GM21526 (cell line): ENCODE measurements around the gene SMCO1.
"Not testable (repeated sequence)": the region's sequence is repeated elsewhere in the genome, so short reads cannot be mapped to it uniquely, and the experiment has no call there.

ENCODE experiments used
- ATAC-seq: cut with Tn5 transposase; IDR thresholded peaks from one replicate; pipeline ENCODE4 v1.9.1; 2021; ENCODE audit warnings: moderate library complexity; ENCODE audit not compliant: unreplicated experiment, low FRiP score

The SMCO1 gene

DNA sequence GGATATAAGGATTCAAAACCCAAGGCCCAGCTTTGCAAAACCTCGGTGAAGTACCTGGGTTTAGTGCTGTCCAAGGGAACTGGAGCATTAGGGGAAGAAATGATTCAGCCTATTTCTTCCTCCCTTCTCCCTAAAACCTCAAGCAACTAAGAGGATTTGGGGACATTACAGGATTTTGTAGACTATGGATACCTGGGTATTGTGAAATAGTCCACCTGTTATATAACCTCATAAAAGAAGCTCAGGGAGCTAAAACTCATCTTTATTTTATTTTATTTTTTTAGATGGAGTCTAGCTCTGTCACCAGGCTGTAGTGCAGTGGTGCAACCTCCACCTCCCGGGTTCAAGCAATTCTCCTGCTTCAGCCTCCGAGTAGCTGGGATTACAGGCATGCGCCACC, 8.7 kb upstream of the SMCO1 start:
- ATAC-seq: no peak

DNA sequence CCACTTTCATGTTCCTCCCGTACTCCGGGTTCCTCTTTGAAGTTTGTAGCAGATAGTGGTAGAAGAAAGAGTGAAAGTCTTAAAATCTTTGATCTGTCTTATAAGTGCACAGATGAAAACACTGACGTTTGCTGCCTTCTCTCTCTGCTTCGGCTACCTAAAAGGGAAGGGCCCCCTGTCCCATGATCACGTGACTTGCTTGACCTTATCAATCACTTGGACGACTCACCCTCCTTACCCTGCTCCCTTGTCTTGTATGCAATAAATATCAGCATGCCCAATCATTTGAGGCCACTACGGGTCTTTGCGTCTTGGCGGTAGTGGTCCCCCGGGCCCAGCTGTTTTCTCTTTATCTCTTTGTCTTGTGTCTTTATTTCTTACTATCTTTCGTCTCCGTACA, 6.1 kb upstream of the SMCO1 start:
- not testable (repeated sequence) for ATAC-seq

DNA sequence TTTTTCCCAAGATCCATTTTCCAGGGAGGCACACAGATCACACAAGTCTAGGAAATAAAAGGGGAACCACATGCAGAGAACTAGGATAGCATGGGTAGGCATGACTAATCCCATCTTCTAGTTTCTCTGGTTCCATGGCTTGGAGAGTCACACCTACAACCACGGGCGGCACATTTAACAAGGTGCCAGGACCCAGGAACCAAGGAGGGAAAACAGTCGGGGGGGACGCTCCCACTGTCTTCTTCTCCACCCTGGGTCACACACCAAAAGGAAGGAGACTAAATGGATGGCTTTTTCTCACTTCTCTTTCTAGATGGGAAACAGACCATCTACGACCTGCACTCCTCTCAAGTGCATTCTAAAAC, 4.6 kb upstream of the SMCO1 start:
- ATAC-seq: no peak

DNA sequence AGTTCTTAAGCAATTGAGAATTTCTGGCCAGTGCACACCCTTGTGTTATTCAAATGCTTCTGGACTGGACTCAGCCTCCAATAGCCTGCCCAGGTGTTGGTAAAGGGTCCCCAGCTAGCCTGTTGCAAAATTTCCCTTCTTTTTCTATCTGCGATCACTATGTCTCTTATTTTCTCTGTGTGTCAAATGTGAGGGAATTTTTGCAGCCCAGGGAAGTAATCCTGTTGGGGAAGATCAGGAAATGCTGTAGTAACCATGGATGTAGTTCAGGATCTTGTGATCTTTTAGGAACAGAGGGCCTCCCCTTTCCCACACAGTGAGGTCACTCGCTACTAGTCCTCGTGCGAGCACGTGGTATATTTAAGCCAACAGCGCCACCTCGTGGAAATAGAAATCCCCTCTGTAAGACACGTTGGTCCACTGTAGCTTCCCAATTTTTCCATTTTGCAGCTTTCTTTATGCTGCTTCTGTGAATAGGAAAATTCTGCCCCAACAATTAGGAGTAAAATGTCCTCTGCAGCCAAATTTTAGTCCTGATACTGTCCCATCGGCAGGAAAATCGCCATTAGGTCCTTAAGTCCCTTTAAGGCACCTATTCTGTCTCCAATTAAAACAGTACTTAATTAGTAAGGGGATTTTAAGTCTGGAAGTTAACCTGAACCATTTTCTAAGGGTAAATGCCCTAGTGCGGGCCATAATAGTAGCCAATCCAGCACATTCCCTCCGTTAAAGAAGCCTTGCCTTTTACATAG, 4.0 kb upstream of the SMCO1 start:
- ATAC-seq: no peak

DNA sequence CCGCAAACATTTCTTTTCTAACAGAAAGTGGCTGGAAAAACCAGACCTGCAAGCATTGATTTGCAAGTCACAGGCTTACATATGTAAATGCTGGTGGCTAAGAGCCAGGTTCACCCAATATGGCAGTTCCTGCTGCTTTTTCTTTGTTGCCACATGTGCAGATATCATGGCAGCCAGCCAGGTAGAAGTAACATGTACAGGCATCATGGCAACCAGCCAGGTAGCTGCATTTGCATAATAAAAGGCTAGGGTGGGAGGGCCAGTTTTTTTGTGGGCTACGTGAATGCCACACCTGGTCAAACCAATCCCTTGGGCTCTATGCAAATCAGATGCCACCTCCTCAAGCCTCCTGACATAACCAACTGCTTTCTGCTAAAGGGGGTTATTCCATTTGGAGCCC, 2.8 kb upstream of the SMCO1 start:
- no peak for ATAC-seq

DNA sequence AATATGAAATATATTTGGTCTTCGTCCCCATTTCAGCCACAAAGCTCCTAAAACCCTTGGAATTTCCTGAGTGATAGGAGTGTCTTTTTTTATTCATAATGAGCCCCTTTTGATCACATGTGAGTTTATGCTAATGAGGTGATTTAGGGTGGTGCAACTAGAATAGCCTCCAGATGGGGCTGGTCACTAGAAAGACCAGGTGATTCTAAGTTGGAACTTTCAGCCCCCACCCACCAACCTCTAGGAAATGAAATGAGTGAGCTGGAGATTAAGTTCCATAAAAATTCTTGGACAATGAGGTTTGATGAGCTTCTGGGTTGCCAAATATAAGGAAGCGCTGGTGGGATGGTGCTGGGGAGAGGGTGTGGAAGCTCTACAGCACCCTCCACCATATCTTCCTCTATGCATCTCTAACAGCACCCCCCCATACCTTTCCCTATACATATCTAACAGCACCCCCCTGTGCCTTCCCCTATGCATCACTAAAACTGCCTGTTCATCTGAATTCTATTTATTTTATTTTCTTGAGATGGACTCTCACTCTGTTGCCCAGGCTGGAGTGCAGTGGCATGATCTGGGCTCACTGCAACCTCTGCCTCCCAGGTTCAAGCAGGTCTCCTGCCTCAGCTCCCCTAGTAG, 2.1 kb upstream of the SMCO1 start:
- no peak for ATAC-seq

DNA sequence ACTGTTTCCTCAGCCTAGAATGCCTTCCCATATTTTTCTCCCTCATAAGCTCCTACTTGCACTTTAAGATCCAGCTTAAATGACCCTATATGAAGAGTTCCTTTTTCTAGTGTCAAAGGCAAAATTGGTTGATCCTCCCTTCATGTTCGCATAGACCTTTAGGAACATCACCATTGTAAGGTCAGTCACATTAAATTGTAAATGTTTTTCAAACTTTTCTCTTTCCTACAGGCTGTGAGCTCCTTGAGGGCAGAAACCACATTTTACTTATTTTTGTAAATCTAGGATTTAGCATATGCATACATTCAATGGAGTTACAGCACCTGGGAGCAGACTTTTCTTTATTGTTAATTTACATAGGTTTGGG, 813 bp downstream of the SMCO1 start:
- no peak for ATAC-seq

DNA sequence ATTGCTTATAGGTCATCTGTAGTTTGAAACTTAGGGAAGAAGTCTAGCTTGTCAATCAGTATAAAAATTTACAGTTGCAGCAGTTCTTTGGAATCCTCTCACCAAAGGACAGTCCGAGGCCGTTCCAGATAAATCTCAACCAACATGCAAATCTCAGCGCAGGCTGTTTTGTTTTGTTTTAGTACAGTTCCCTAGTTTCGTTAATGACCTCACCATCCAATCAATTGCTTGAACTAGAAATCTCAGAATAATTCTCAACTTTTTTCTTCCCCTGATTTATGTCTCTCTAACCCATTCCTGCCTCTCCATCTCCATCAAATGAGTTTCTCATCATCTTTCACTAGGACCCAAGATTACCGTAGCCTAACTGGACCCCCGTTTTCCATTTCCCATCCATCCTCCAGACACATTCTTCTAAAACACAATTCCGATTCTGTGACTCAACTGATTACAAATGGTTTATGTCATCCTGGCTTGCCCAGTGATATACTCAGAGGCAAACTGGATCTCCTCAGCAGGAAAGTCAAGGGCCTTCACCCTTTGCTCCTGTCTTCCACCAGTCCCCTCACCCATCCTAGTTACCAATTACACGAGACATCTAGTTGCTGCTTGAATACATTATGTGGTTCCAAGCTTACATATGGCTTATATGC, 1.3 kb downstream of the SMCO1 start:
- no peak for ATAC-seq

DNA sequence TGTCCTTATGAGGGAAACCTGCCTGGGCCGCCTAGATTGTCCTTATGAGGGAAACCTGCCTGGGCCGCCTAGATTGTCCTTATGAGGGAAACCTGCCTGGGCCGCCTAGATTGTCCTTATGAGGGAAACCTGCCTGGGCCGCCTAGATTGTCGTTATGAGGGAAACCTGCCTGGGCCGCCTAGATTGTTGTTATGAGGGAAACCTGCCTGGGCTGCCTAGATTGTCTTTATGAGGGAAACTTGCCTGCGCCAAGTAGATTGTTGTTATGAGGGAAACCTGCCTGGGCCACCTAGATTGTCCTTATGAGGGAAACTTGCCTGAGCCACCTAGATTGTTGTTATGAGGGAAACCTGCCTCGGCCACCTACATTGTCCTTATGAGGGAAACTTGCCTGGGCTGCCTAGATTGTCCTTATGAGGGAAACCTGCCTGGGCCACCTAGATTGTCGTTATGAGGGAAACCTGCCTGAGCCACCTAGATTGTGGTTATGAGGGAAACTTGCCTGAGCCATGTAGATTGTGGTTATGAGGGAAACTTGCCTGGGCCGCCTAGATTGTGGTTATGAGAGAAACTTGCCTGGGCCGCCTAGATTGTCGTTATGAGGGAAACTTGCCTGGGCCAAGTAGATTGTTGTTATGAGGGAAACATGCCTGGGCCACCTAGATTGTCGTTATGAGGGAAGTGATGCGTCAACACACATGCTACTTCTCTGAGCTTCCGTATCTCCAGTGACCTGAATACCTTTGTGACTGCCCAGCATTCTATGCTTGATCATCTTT, 3.3 kb downstream of the SMCO1 start:
- ATAC-seq: not testable (repeated sequence)

DNA sequence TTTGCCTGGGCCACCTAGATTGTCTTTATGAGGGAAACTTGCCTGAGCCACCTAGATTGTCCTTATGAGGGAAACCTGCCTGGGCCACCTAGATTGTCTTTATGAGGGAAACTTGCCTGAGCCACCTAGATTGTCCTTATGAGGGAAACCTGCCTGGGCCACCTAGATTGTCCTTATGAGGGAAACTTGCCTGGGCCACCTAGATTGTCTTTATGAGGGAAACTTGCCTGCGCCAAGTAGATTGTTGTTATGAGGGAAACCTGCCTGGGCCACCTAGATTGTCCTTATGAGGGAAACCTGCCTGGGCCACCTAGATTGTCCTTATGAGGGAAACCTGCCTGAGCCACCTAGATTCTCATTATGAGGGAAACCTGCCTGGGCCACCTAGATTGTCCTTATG, 4.0 kb downstream of the SMCO1 start:
- not testable (repeated sequence) for ATAC-seq

DNA sequence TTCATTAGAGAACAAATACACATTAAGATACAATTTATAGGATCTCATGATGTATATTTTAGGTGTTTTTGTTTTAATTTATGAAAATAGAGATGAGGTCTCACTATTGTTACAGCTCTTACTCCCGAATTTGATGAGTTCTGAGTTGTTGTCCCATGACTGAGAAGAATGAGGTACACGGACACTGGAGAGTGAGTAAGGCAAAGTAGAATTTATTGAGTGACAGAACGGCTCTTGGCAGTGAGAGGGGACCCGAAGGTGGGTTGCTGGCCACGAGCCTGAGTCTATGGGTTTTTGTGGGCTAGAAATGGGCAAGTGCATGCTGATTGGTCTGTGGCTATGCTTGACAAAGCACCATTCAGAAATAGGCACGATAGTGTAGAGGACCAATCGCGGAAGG, 8.5 kb downstream of the SMCO1 start:
- no peak for ATAC-seq

DNA sequence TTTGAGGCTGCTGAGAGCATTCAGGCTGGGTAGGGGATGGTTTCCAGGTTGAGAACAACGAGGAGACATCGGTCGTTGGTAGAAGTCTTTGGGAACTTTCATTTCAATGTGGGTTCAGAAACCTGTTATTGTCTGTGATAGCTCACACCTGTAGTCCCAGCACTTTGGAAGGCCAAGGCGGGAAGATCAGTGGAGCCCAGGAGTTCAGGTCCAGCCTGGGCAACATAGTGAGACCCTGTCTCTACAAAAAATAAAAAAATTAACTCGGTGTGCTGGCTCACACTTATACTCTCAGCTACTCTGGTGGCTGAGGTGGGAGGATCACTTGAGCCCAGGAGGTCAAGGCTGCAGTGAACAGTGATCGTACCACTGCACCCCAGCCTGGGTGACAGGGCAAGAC, 10.6 kb downstream of the SMCO1 start:
- ATAC-seq: no peak

DNA sequence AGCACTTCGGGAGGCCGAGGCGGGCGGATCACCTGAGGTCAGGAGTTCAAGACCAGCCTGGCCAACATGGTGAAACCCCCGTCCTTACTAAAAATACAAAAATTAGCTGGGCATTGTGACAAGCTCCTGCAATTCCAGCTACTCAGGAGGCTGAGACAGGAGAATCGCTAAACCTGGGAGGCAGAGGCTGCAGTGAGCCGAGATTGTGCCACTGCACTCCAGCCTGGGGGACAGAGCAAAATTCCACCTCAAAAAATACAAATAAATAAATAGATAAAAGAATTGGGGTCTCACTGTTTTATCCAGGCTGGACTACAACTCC, 11.1 kb downstream of the SMCO1 start:
- ATAC-seq: not testable (repeated sequence)

DNA sequence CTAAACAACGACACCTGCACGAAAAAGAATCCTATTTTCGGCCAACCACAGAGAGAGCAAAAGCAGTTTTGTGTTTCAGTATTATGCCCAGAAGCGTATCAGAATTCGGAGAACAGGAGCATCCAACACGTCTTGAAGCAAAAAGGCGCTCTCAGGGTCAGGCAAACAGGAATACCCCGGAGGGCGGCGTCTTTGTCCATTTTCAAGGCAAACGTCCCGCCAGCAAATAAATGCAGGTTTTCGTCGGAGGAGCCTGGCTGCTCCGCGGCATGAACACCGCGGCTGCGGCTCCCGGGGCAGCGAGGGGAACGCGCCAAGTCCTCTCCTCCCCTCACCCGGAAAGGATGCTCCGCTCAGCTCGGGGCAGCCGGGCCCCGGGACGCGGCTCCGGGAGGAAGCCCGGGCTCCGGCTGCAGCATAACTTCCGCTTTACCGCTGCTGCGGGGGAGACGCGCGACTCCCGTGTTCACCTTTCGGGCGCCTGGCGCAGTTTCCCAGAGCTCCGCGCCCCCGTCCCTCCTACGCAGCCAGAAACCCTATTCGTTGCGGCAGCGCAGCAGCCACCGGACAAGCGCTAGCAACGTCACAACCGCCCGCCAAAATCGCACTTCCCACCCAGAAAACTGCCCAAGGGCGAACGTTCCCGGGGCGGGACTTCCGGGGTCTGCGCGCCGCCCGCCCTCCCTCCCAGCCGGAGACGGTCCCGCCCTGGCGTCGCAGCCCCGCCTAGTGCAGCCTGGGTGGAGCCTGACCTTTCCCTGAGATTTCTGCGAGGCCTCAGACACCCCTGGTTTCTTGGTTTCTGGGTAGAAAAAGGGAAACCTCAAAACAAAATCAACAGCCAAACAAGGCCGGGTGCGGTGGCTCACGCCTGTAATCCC, 11.7 kb downstream of the SMCO1 start, which contains the start of gene RNF168:
Gene RNF168 (minus strand): TSS at position 573 of the 881 bp plus-strand sequence. CDS start 595 bp downstream, outside the sequence.
- peak; percentile 74 for ATAC-seq

DNA sequence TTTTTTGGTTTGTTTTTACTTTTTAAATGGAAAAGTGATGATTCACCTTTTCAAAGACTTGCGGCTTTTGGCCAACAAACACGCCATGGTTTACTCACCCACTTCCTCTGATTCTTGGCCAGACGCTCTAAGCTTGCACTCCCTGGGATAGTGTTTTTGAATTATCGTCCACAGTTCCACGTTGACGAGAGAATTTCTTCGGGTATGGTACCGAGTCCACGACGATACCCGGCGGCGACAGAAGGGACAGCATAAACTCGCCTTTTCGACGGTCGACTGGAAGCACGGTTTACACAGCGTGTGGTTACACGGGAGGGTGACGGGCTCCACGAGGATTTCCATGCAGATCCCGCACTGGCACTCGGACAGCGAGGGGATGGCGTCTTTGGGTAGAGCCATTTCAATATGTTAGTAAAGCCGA, 12.4 kb downstream of the SMCO1 start:
- peak; percentile 2 for ATAC-seq

DNA sequence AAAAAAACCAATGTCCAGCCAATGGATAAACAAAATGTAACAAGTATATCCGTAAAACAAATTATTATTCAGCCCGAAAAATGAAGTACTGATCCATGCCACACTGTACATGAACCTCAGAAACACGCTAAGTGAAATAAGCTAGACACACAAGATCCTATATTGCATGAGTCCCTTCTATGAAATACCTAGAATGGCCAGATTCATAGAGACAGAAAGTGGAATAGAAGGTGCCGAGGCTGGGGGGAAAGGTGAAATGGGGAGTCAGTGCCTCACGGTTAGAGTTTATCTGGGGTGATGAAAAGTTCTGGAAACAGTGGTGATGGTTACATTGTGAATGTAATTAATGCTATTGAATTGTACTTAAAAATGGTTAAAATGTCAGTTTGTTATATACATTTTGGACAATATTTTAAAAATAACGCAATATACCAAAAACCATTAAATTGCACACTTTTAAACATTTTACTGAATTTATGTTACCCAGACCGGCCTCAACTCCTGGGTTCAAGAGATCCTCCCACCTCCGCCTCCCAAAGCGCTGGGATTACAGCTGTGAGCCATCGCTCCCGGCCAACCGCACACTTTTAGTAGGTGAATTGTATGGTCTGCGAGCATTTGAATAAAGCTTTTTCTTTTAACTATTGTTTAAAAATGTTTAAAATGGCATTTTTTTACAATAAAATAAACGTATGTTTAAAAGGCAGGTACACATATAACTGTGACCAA, 13.7 kb downstream of the SMCO1 start:
- no peak for ATAC-seq

DNA sequence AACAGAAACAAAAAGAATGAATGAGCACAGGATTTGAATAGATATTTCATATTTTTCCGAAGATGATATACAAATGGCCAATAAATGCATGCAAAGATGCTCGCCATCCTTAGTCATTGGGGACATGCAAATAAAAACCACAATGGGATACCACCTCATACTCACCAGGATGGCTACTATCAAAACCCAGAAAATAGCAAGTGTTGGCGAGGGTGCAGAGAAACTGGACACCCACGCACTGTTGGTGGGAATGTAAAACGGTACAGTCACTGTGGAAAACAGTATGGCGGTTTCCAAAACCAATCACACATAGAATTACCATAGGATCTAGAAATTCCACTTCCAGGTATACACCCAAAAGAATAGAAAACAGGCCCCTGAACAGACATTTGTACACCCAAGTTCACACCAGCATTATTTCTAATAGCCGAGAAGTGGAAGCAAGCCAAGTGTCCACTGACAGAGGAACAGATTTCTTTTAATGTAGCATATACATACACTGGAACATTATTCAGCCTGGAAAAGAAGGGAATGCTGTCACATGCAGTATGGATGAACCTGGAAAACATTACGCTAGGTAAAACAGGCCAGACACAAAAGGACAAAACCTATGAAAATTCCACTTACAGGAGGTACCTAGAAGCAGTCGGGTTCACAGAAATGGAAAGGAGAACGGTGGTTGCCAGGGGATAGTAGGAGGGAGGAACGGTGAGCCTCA, 15.2 kb downstream of the SMCO1 start:
- ATAC-seq: no peak

DNA sequence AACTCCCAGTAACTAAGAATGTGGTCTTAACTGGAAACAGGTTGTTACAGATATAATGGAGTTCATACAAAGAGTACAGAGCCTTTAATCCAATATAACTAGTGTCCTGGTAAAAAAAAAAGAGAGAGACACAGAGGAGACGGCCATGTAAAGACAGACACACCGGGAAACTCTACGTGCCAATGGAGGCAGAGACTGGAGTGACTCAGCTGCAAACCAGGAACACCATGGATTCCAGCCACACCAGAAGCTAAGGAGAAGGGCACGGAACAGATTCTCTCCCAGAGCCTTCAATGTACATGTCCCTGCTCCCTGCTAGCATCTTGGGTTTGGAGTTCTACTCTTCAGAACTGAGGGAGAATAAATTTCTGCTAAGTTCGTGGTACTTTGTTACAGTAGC, 16.1 kb downstream of the SMCO1 start:
- ATAC-seq: no peak

DNA sequence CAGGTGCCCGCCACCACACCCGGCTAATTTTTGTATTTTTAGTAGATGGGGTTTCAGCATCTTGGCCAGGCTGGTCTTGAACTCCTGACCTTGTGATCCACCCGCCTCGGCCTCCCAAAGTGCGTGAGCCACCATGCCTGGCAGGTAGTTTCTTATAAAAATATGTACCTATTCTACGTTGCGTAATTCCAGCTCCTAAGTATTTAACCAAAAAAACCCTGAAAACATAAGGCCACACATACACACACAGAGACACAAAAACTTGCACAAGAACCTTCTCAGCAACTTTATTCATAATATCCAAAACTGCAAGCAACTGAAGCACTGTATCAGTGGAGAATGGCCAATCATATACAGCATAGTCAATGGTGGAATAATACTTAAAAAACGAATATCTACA, 16.8 kb downstream of the SMCO1 start:
- ATAC-seq: no peak
